Amniotic epithelial cell (primary cell): ENCODE results near the gene DCLK1.

ENCODE experiments used
- DNase-seq: peaks from one replicate; pipeline ENCODE4 v3.0.0-alpha.2; 2010; ENCODE audit warnings: low read depth

DCLK1 gene

GRCh38 chr13:35824825-35825224 lies 306.4 kb downstream of the DCLK1 start:
- no peak for DNase-seq

DNA sequence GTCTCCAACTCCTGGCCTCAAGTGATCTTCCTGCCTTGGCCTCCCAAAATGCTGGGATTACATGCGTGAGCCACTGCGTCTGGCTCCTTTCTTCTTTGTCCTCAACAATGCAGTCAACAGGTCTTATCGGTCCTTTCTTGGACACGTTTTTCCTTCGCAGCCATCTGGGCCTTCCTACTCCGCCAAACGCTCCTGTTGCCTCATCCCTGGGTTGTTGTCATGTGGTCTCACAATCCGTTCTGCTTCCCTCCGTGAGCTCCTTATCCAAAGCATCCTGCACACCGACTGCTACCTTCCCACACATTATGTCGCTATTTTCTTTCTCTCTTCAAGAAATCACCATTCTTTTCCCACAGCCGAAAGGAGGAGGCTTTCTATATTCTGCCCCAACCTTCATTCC lies 306.8 kb downstream of the DCLK1 start:
- no peak for DNase-seq

DNA sequence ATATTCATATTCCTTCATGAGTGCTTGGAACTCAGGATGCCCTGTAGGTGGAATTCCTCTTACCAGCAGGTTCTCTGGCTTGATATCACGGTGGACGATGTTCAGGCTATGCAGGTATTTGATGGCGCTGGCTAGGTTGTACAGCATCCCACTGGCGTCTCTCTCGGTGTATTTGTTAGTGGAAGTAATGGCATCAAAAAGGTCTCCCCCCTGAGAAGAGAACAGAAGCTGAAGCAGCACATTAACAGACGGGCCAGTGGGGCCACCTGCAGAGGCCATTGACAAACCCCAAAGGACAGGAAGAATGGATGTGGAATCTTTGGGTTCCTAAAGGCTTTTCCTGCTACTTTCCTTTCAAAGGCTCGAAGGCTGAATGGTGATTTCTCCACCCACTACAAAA lies 308.5 kb downstream of the DCLK1 start:
- DNase-seq = no peak

- DNase-seq = peak; percentile 35
Measured at GRCh38 chr13:35818633-35819067, 312.5 kb downstream of the DCLK1 start.

- DNase-seq = no peak
Measured at GRCh38 chr13:35817642-35818607, 313.3 kb downstream of the DCLK1 start.

DNA sequence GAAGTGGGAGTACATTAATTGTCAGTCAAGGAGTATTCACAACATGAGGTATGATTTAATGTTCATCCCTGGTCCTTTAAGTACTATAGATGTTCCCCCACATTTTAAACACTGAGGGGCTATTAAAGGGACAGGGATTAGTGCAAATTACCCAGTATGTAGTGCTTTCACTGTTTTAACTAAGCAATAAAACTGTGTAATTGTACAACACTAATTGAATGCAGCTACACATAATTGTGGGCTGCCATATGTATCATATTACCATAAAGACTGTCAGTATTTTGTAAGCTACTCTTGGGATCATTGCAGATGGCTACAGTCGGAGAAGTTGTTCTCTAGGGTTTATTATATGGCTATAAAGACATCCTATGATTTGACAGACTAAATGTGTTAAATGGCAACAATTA lies 316.6 kb downstream of the DCLK1 start:
- no peak for DNase-seq

GRCh38 chr13:35812736-35813135 lies 318.4 kb downstream of the DCLK1 start:
- DNase-seq = no peak

DNA sequence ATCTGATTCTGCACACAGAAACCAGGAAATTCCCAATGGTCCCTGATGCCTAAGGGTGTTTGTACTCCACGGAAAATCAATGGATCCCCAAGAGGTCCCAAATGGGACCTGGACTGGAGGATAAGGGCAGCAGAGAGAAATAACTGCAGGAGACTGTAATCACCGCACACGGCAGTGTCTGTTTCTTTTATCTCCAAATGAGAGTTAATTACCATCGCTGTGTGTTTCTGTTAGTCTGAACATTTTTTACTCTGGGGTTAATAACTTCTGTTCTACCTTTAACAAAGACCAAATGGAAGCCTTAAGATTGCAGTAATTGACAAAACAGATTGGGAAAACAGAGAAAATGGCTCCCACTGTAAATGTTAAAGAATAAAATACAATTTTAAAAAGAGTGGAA lies 320.9 kb downstream of the DCLK1 start:
- DNase-seq = no peak

DNA sequence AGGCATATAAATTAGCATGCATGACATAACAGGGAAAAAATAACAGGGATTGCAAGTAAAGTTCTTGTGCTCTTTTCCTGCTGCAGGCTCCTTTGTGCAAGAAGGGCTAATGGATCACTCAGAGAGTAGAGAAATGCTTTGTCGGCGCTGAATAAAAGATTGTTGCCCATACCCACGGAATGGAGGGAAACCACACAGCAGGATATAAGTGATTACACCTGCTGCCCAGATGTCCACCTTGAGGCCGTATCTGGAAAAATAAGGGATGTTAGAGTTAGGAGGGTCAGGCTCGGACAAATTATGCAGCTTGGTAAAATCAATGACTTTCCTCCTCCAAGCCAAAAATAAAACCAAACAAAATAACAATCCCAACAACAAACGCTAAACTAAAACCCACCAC lies 322.3 kb downstream of the DCLK1 start:
- no peak for DNase-seq

- DNase-seq = peak; percentile 67
Measured at GRCh38 chr13:35804901-35805300, 326.3 kb downstream of the DCLK1 start.

- no peak for DNase-seq
Measured at GRCh38 chr13:35797991-35798390, 333.2 kb downstream of the DCLK1 start.

DNA sequence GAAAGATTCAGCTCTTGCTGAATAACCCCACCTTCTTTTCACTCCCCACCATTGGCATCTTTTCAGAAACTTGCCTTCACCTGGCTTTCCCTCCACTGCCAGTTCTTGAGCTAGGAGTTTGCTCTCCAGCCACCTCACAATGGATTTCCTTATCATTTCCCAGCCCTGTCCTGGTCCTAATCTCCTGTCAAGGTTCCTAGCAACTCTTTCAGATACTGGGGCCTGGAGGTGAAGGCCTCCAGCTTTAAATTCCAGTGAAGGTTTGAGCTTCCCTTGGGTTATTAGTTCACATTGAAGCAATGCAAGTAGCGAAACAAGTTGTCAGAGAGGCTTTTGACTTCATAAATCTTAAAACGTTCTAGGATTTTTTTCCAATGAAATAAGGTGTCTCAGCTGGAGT lies 333.9 kb downstream of the DCLK1 start:
- no peak for DNase-seq

DNA sequence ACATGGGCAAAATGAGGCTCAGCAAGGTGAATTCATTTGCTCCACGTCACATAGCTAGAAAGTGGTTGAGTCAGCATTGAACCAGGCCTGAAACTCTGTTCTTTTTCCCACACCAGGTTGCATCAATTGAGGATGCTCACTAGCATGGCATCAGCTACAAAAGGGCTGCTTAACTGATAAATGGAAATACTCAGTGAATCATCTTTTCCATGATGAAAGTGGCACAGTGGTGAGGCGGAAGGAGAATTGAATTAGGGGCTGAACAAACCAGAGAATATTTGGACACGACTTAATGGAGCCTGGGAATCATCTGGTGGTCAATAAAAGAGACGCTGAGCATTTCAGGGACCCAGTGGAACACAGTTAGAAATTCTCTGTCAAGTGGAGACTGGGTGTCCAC lies 334.6 kb downstream of the DCLK1 start:
- peak; percentile 10 for DNase-seq

DNA sequence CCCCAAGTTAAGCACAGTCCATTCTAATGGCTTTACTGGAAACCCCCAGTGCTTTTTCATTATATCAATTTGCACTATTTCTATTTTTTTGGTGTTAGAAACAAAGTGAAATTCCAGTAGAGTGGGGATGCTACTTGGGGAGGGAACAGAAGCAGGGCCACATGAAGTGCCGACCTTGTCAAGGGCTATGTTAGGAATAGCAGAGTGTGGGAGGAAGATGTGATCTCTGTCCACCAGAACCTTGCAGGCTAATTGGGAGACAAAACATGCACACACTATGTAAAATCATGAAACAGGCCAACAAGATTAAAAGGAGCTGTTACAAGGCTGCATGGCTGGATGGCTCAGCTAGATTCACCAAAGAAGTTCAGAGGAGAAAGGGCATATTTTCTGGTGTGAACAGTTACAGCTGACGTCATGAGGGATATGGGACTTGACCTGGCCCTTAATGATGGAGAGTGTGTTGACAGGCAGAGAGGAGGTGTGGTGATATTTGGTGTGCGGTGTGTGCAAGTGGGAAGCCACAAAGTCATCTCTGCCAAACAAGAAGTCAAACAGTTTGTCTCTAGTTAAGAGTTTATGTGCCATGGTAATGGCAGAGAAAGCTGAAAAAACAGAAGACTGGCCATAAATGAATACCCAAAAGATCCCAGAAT lies 336.3 kb downstream of the DCLK1 start:
- DNase-seq = no peak

- no peak for DNase-seq
Measured at GRCh38 chr13:35793823-35794222, 337.4 kb downstream of the DCLK1 start.

DNA sequence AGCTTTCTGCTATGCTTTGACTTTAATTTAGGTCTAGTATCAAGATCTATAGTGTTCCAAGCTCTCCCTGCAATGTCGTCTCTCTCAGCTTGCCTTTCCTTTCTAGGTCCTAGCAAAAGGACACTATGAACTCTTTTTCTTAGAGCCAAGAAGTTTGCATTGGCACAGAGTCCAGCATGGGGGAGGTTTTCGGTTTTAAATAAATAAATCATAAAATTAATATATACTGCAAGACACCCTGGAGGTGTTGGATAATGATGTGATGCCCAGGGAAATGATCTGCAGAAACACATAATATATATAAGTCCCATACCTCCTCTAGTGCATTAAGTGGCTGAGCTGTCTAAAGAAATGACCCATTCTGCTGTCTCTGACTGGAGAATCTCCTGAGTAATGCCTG lies 338.3 kb downstream of the DCLK1 start:
- DNase-seq = no peak

GRCh38 chr13:35792021-35792420 lies 339.2 kb downstream of the DCLK1 start:
- no peak for DNase-seq

- DNase-seq = peak; percentile 55
Measured at GRCh38 chr13:35791184-35791851, 339.9 kb downstream of the DCLK1 start.

- DNase-seq = peak; percentile 45
Measured at GRCh38 chr13:35789335-35790165, 341.6 kb downstream of the DCLK1 start.

- DNase-seq = peak; percentile 5
Measured at GRCh38 chr13:35787937-35788336, 343.2 kb downstream of the DCLK1 start.

DNA sequence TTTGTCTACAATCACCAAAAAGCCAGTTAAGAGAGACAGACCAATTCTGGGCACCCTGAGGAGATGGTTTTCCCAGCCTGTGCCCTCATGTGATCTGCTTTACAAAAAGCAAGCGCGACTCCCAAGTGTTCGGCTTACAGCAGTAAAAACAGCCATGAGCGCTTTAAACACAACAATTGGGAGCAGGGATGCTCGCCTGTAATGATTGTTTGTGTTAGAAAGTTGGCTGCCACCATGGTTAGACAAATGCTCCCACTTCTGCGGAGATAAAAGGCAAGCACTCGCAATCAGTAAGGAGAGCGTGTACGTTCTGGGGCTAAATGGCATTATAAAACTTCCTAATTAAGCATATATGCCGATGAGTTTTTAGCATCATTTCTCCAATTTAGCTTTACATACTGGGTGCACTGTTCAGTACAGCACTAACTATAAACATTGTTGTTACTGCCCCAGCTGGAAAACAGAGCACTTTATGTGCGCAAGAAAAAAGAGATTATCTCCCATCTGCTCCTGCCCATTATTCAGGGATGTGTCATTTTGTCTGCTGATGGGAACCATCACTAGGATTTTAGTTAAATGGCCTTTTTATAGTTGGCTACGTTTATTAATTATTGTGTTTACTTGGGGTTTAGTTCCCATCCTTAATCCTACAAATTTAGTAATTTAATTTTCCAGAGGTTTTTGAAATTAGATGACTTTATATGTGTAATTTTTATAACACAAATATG lies 345.4 kb downstream of the DCLK1 start:
- no peak for DNase-seq
